Measurements from ENCODE around the gene SMIM41. TPM values are rescaled to one million over a fixed set of nuclear protein-coding genes. Genes with fewer than 3 reads are reported as not detected.
"Not testable (repeated sequence)": the region's sequence is repeated elsewhere in the genome, so short reads cannot be mapped to it uniquely, and the experiment has no call there.

Gene SMIM41
- total RNA-seq, 1 donor from 2014 or later: 0.16 TPM

DNA sequence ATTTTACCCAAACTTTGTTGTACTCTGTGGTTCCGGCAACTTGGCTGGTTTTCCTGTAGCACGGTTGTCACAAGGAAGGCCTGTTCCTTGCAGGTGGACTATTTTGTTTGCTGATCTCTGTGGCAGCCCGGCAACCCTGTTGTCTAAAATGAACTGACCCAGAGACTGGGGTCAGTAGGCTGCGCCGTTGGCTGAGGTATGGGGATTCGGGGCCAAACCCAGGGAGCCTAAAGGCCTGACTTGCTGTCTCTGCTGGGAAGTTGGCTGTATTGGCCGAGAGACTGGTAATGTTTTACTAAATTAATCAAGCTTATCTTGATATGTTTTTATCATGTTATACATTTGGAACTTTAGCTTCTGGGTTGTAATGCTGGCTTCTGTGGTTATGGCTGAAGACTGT is 13.8 kb downstream of the SMIM41 start:
- Mint-ChIP-seq H3K4me1 (no peaks in the 10 kb centered on the region), H3K27ac (no peak overlapping the region), H3K36me3 (no peaks in the 10 kb centered on the region), H3K27me3 (ENCODE audit: low read depth) (peaks cover 80% of the 10 kb centered on the region), H3K4me3 (no peak overlapping the region), H3K9me3 (no peaks in the 10 kb centered on the region)
- no peak for DNase-seq (ENCODE audit: low spot score in 2 of 2, unreplicated experiment in 2 of 2)
- no peak for TF ChIP-seq CTCF (IDR thresholded peaks at IDR 0.05; ENCODE audit: unreplicated experiment)

DNA sequence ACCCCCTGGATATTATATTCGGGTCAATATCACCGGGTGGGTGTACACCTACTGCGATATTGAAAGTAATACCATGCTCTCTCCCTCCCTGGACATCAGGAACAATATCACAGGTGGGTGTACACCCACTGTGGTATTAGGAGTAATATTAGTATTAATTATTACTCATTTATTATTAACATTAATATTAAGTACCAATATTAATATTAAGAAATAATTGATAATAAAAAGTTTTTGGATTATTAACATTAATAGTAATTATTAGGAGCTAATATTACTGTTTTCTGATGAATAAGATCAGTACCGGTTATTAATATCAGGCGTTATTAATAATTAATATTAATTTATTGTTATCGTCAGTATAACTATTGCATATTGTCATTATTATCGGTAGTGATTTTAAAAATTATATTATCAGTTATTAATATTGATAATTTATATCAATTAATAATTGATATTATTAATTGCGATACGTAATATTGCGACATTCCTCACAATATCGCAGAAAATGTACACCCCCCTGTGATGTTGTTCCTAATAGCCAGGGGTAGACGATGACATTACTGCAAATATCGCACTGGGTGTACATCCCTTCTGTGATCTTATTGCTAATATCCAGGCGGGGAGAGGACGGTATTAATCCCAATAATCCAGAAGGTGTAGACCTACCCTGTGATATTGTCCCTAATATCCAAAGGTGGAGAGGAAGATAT is 17.0 kb downstream of the SMIM41 start:
- peaks cover 77% of the 10 kb centered on the region for H3K27me3 Mint-ChIP-seq (ENCODE audit: low read depth)
- no peak for DNase-seq (ENCODE audit: low spot score in 2 of 2, unreplicated experiment in 2 of 2)
- no peak overlapping the region for H3K4me3 Mint-ChIP-seq

GRCh38 chr12:52097045-52097666 is 17.7 kb downstream of the SMIM41 start:
- Mint-ChIP-seq H3K36me3 (no peaks in the 10 kb centered on the region), H3K4me3 (no peak overlapping the region), H3K27me3 (ENCODE audit: low read depth) (peaks cover 76% of the 10 kb centered on the region), H3K9me3 (no peaks in the 10 kb centered on the region), H3K4me1 (no peaks in the 10 kb centered on the region), H3K27ac (no peak overlapping the region)
- DNase-seq (ENCODE audit: low spot score in 2 of 2, unreplicated experiment in 2 of 2): peak in 1 of 2 experiments; percentile 13
- no peak for TF ChIP-seq CTCF (IDR thresholded peaks at IDR 0.05; ENCODE audit: unreplicated experiment)

More for the DNA sequence above, 17.0 kb downstream of the SMIM41 start:
- no peak overlapping the region for H3K27ac Mint-ChIP-seq
- no peaks in the 10 kb centered on the region for H3K9me3 Mint-ChIP-seq
- no peaks in the 10 kb centered on the region for H3K4me1 Mint-ChIP-seq
- TF ChIP-seq CTCF (IDR thresholded peaks at IDR 0.05; ENCODE audit: unreplicated experiment): no peak
- no peaks in the 10 kb centered on the region for H3K36me3 Mint-ChIP-seq

DNA sequence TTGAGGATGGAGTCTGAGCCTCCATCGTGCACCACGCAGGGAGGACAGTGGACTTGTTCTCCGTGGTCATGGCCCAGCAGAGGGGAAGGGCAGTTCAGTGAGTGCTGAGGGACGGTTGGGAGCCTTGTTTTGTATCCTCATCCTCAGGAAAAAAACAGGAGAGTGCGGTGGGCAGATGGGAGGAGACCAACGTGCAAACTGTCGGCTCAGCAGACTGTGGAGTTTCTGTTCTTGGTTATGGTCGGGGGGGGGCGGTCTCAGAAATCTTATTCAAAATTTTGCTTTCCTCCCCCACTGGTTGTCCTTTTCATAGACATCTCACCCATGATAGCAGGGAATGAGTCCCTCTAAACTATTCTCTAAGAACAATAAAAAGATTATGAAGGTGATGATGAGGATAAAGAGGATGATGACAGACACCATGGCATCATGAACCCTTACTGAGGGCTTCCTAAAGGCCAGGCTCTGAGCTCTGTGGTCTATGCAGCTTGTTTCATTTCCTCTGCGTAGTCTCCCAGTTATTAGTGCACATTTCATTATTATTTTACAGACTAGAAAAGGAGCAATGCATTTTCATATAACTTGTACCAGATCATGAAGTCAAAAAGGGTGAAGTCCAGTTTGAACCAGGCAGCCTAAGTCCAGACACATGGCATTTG is 25.1 kb downstream of the SMIM41 start:
- not testable (repeated sequence) for DNase-seq (ENCODE audit: low spot score in 2 of 2, unreplicated experiment in 2 of 2); H3K9me3 Mint-ChIP-seq; H3K4me3 Mint-ChIP-seq; H3K36me3 Mint-ChIP-seq; H3K27ac Mint-ChIP-seq; H3K4me1 Mint-ChIP-seq
- peaks cover 65% of the 10 kb centered on the region for H3K27me3 Mint-ChIP-seq (ENCODE audit: low read depth)

DNA sequence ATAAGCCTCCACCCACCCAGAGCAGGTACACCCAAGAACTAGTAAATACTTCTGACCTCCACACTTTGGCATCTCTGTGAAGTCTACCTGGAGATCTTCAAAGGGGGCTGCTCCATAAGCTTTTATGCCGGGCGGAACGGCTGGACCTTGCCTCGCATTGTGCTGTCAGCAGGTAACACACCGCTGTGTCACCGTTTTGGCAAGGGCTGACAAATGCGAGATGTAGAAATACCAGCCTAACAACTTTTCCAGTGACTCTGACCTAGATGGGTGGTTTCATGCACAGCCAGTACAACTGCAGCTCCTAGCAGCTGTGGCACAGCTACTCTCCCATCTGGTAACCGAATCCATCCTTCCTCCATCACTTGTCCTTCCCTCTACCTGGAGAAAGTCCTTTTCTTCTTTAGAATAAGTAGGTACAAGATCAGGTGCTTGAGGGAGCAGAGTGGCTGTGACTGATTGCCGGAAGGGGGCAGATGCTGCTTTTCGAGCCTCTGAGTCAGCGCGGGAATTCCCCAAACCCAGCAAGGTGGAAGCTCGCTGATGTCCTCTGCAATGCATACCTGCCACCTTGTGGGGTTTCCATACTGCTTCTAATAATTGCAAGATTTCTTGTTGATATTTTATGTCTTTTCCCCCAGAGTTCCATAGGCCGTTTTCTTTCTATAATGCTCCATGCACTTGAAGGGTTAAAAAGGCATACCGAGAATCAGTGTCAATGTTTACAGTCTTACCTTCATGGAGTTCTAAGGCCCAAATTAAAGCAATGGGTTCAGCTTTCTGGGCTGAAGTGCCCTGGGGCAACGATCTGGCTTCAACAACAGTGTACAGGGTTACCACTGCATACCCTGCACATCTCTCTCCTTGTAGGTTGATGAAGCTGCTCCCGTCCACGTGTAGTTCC is 37.0 kb downstream of the SMIM41 start:
- DNase-seq (ENCODE audit: low spot score in 2 of 2, unreplicated experiment in 2 of 2); H3K9me3 Mint-ChIP-seq; H3K4me3 Mint-ChIP-seq; H3K36me3 Mint-ChIP-seq: not testable (repeated sequence)
- H3K27ac Mint-ChIP-seq: peak overlapping the region; percentile 61
- H3K27me3 Mint-ChIP-seq (ENCODE audit: low read depth): peaks cover 36% of the 10 kb centered on the region
- H3K4me1 Mint-ChIP-seq: peaks cover 12% of the 10 kb centered on the region

GRCh38 chr12:52117806-52118475 is 38.4 kb downstream of the SMIM41 start:
- H3K36me3 Mint-ChIP-seq; H3K4me3 Mint-ChIP-seq; DNase-seq (ENCODE audit: low spot score in 2 of 2, unreplicated experiment in 2 of 2); H3K9me3 Mint-ChIP-seq; H3K27ac Mint-ChIP-seq: not testable (repeated sequence)
- peaks cover 42% of the 10 kb centered on the region for H3K27me3 Mint-ChIP-seq (ENCODE audit: low read depth)
- peaks cover 14% of the 10 kb centered on the region for H3K4me1 Mint-ChIP-seq

Data from mesothelial cell of epicardium (in vitro differentiated cells).